NCI-H1417 treated with DMSO at 0.1 percent for 48 hours (cell line): Measurements from ENCODE around the gene SPOCK2.

Experiments used
- DNase-seq: peaks from one replicate; lab custom pipeline; 2025; lab: John Stamatoyannopoulos, UW

Gene SPOCK2

GRCh38 chr10:72087392-72087968 is 871 bp downstream of the SPOCK2 start:
- no peak for DNase-seq

DNA sequence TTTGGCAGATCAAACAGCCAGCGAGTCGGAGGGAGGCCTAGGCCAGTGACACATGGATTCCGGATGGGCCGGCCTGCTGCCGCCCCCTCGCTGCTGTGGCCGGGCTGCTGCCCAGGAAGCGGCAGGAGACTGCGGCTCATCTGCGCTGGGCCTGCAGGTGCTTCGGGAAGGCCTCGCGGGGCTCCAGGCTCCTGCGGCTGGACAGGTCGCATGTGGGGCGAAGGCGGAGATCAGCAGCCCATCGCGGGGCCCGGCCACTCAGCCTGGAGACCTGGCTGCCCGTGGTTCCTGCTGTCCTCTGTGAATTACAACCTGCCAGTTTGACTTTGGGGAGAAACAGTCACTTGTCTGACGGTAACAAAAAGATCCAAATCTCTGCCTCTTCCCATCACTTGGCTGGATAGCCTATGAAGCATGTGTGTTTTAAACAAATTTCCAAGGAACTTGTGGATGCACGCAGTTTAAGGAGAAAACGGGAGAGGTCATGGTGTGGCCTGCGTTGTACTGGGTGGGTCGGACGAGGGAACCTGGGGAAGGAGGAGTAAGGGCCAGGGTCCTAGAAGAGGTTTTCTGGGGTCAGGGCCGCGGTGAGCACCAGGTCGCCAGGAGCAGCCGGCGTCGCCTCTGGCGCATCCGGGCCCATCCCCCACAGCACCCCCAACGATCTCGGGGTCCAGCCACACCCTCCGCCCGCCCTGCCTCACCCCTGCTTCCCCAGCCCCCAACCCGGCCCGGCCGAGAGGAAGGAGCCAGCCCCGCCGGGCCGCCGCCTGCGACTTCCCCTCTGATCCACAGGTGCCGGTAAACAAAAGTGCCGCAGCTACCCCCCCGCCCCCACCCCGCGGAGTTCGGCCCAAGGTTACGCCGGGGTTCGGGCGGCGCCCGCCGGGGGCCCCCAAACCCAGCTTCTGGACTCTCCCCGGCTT is 1.6 kb downstream of the SPOCK2 start:
- no peak for DNase-seq

DNA sequence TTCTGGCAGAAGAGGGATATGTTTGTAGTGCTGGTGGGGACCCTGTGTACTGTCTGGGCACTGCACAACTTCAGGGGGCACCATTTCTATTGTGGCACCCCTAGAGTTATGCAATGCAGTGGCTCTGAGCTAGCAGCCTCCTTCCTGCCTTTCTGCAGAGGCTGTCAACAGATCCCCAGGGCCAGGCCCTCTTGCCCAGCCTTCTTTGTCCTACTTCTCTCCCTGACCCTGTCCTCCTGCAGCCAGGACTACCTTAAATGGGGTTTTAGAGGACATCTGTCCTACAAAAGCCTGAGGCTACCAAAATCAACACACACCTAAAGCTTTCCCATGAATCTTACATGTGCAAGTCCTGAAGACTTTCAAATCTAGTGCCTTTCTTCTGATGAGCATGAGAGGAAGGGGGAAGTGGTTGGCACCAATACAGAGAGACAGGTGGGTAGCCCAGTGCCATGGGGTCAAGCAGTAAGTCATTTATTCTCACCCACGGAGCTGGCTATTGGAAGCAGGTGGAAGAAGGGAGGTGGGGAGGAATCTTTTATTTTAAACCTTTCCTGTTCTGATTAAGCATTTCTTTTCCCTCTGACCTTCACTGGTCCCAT is 2.4 kb downstream of the SPOCK2 start:
- no peak for DNase-seq

GRCh38 chr10:72085166-72085565 is 3.2 kb downstream of the SPOCK2 start:
- no peak for DNase-seq

DNA sequence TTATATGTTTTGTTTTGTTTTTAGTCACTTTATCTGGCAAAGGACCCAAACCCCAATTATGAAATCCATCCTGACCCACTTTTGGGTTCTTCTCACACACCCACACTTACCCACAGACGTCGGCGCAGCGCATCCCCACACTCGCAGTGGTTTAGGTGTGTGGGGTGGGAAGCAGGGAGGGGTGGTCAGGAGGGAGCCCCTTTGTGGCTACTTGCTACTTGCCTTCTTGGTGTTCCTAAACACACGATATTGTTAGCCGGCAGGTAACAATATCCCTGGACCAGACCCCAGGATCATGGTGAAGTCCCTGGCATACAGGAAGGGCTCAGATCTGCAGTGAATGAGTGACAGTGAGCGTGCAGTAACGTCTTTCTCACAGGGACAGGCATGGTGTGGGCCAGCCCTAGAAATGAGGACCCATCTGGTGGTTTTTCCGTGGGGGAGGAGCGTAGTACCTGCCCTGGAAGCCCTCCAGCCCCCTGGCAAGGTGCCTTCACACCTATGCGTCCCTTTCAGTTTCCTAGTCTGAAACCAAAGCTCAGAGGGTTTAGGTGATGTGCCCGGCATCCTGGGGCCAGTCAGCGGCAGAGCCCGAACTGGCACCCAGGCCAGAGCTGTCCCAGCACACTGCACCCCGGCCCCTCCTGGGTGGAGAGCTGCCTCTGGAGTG is 4.4 kb downstream of the SPOCK2 start:
- DNase-seq, result no peak

DNA sequence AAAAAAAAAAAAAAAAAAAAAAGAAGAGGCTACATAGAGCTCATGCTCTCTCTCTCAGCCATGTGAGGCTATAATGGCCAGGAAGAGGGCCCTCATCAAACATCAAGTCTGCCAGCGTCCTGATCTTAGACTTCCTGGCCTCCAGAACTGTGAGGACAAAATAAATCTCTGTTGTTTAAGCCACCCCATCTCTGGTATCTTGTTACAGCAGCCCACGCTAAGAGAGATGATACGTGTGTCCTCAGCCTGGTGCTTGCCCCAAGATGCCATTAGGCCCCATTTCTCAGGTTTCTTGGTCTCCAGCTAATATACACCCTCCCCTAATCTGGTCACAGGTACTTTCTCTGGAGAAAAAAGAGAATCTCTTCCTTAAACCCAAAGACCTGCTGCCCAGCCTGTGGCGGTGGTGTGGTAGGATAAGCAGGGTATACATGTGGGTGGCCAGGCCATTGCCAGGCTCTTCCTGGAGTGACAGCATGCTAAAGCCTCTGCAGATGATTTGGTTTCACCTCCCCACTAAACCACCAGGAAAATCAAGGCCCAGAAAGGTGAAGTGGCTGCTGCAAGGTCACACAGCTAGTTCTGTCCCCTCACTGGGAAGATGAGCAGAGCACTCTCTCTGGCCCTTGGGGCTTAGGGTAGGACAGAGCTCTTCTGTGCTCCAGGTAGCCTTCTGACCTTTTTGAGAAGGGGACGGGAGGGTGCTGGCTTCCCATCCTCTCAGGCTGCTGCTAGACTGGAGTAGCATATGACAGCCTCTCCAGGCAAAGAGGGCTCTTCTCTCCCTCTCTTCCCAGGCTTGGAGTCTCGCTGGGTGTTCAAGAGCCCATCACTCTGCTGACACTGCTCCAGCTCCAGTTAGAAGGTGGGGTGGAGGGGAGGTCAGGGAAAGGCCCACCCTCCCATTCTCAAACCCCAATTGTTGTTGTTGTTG is 5.2 kb downstream of the SPOCK2 start:
- no peak for DNase-seq

DNA sequence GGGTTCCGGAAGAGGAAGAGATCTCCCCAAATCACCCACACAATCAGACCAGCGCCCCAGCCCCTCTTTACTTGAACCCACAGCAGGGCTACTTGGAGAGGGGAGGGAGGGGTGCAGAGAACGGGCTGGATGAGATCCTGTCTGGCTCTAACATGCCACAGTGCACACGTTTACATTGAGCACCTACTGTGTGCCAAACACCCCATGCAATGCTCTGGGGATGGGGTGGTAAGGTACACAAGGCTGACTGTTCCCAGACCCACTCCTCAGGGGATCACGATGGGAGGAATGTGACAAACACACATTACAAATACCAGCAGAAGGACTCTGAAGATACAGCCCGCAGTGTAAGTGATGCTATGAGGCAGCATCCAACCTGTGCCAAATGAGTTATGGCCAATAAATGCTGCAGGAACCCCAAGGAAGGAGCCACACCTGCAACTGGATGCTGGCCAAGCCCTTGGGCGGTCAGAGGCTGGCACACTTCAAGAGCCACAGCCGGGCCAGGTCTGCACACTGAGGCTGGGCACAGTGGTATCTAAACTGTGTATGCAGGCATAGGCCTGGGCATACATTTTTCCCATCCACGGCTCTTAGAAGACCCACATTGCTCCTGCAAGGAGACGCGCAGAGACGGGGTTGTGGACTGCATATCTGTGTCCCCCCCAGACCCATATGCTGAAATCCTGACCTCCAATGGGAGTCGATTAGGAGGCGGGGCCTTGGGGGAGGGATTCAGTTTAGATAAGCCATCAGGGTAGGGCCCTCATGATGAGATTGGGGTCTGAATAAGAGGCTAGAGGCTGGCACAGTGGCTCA is 6.4 kb downstream of the SPOCK2 start:
- DNase-seq, result no peak

- DNase-seq, result no peak
These were observed 7.1 kb downstream of the SPOCK2 start for GRCh38 chr10:72081210-72081609.

DNA sequence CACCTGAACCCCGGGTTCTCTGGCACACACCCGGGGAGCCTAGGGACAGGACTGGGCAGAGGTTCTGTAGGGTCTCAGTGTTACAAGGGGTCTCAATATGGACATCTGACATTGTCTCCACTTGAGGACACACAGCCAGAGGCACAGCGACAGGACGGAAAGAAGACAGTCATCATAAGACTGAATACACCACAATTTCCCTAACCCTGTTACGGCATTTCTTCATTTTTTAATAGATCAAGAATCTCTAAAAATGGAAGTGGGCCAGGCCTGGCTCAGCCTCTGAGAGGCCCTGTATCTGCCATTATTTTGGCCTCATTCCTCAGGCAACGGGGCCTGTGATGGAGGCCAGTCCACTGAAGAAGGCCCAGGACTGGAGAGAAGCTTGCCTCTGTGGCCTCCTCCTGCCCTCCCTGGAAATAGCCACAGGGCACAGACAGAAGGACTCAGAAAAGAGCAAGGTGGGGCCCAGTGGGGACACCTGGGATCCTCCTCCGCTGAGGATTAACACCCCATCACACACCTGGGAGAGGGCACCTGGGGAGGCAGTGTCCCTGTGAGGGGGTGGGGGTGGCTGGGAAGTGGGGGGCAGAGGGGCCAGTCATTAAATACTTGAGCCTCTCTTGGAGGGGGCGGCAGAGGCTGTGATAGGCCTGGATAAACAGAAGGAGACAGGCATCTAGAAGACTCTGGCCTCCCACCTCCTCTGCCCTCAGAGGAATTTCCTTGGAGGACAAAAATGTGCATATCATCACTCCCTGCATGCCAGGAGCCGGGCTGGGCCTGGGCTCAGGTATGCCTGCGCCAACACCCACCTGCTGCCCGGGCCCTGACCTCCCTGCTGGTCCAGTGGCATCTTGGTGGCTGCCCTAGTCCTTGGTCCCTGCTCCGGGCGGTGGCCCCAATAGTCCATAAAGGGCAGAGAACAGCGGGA is 8.0 kb downstream of the SPOCK2 start:
- DNase-seq, result no peak

DNA sequence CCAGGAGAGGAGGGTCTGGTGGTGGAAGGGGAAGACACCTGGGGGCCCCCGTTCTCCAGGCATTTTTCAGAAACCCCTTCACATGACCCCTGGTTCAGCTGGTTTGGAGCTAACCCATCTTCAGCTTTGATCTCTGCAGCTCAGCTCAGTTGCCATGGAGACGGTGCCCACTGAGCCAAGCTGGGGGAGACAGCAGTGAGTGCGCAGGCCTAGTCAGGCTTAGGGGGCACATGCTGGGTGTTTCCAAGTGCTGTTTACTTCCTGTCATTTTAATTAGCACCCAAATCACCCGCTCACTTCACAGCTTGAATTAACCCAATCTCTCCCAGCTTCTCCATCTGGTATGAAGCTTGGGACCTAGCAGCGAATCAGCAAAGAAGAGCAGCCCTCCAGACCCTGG is 9.0 kb downstream of the SPOCK2 start:
- no peak for DNase-seq

GRCh38 chr10:72077275-72077990 is 10.9 kb downstream of the SPOCK2 start:
- DNase-seq, result no peak

- no peak for DNase-seq
These were observed 11.6 kb downstream of the SPOCK2 start for GRCh38 chr10:72076756-72077155.

GRCh38 chr10:72075376-72076115 is 12.8 kb downstream of the SPOCK2 start:
- no peak for DNase-seq

GRCh38 chr10:72074574-72075375 is 13.6 kb downstream of the SPOCK2 start:
- DNase-seq, result no peak

DNA sequence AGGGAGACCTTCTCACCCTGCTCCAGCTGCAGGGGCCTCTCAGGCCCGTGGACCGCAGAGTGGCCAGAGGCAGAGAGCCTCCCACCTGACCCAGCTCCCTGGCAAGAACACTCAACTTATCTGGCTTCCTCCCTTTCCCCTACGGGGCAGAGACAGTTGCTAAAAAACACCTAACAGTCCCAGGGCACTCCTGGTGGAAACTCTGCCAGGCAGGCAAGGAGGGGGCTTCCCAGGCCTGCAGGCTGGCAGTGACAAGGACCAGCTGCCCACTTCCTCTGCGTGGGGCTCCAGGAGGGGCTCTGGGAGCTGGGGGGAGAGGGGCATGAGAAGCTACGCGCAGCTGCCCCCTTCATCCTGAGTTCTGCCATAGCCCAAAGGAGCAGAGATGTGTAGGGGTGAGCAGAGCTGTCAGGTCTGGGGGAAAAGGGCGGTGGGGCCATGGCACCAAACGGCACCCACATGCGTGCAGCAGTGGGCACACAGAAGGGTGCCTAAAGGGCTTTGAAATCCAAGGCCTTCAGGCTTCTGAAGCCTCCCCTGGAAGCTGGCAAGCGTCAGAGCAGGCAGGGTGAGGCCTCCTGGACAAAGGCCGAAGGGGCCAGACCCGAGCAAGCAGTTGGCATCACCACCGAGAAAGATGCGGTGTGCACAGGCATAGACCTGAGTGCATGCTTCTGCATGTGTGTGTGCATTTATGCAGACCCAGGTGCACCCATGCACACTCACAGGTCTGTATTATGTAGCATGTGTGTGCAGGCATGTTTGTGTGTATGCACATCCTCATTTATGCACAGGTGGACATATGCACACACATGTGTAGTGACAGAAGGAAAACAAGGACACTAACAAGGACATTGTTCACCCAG is 14.4 kb downstream of the SPOCK2 start:
- DNase-seq, result no peak

- DNase-seq, result no peak
These were observed 15.7 kb downstream of the SPOCK2 start for GRCh38 chr10:72072639-72073038.
